SK-N-SH treated with all-trans-retinoic acid at 6 μM for 48 hours (cell line): Measurements from ENCODE around the gene PITRM1.
"Not testable (repeated sequence)": the region's sequence is repeated elsewhere in the genome, so short reads cannot be mapped to it uniquely, and the experiment has no call there.

ENCODE experiments used
- ATAC-seq: fragments of 200-7000 bp; cut with Tn5 transposase; 3 replicates; pipeline ENCODE4 v1.9.1; 2020; ENCODE audit warnings: mild to moderate bottlenecking, moderate library complexity
- ARNTL ChIP-seq: fragments of 450-650 bp; formaldehyde crosslinking; IDR thresholded peaks from 2 replicates; pipeline ENCODE4 v1.5.0; 2020; ENCODE audit warnings: low read depth, mild to moderate bottlenecking, moderate library complexity, borderline replicate concordance
- BACH2 ChIP-seq: fragments of 250-450 bp; sonication (Bioruptor Pico); IDR thresholded peaks from 2 replicates; pipeline ENCODE4 v1.9.0; 2021; ENCODE audit warnings: mild to moderate bottlenecking, borderline replicate concordance
- CSDC2 ChIP-seq: fragments of 250-450 bp; sonication (Bioruptor Pico); IDR thresholded peaks from 2 replicates; pipeline ENCODE4 v1.5.0; 2020; ENCODE audit warnings: mild to moderate bottlenecking, moderate library complexity
- CSRNP3 ChIP-seq: fragments of 250-450 bp; sonication (Bioruptor Pico); IDR thresholded peaks from 2 replicates; pipeline ENCODE4 v1.5.1; 2021; ENCODE audit warnings: mild to moderate bottlenecking, moderate library complexity
- ESRRG ChIP-seq: fragments of 250-450 bp; sonication (Bioruptor Pico); IDR thresholded peaks from 2 replicates; pipeline ENCODE4 v1.6.1; 2021; ENCODE audit warnings: mild to moderate bottlenecking
- GLIS3 ChIP-seq: fragments of 250-450 bp; sonication (Bioruptor Pico); IDR thresholded peaks from 2 replicates; pipeline ENCODE4 v1.5.0; 2020; ENCODE audit warnings: mild to moderate bottlenecking, moderate library complexity
- OSR1 ChIP-seq: fragments of 250-450 bp; sonication (Bioruptor Pico); IDR thresholded peaks from 2 replicates; pipeline ENCODE4 v1.8.0; 2022; ENCODE audit warnings: moderate library complexity, mild to moderate bottlenecking, inconsistent platforms
- PPARA ChIP-seq: fragments of 250-450 bp; sonication (Bioruptor Pico); IDR thresholded peaks from 2 replicates; pipeline ENCODE4 v1.5.0; 2020; ENCODE audit warnings: mild to moderate bottlenecking, borderline replicate concordance
- RARB ChIP-seq: fragments of 250-450 bp; sonication (Bioruptor Pico); IDR thresholded peaks from 2 replicates; pipeline ENCODE4 v1.8.0; 2021; ENCODE audit warnings: mild to moderate bottlenecking, moderate library complexity
- SNAI2 ChIP-seq: fragments of 250-450 bp; sonication (Bioruptor Pico); IDR thresholded peaks from 2 replicates; pipeline ENCODE4 v1.5.0; 2020; ENCODE audit warnings: mild to moderate bottlenecking, moderate library complexity
- TCF4 ChIP-seq: fragments of 250-450 bp; sonication (Bioruptor Pico); IDR thresholded peaks from 2 replicates; pipeline ENCODE4 v1.8.0; 2021; ENCODE audit warnings: mild to moderate bottlenecking, moderate library complexity, borderline replicate concordance
- TOX ChIP-seq: fragments of 250-450 bp; sonication (Bioruptor Pico); IDR thresholded peaks from 2 replicates; pipeline ENCODE4 v1.8.0; 2021; ENCODE audit warnings: mild to moderate bottlenecking, moderate library complexity, borderline replicate concordance
- TSHZ2 ChIP-seq: fragments of 250-450 bp; sonication (Bioruptor Pico); IDR thresholded peaks from 2 replicates; pipeline ENCODE4 v1.5.0; 2020; ENCODE audit warnings: mild to moderate bottlenecking, moderate library complexity
- ZC3H10 ChIP-seq: fragments of 250-450 bp; sonication (Bioruptor Pico); IDR thresholded peaks from 2 replicates; pipeline ENCODE4 v1.5.1; 2021; ENCODE audit warnings: mild to moderate bottlenecking, moderate library complexity
- ZFP3 ChIP-seq: fragments of 250-450 bp; sonication (Bioruptor Pico); IDR thresholded peaks from 2 replicates; pipeline ENCODE4 v1.5.0; 2020; ENCODE audit warnings: mild to moderate bottlenecking, moderate library complexity
- ZNF565 ChIP-seq: fragments of 450-650 bp; formaldehyde crosslinking; conservative IDR thresholded peaks from 2 replicates; pipeline ENCODE4 v1.5.0; 2020; ENCODE audit warnings: low read depth, mild to moderate bottlenecking, moderate library complexity
- ZNF70 ChIP-seq: fragments of 450-650 bp; formaldehyde crosslinking; IDR thresholded peaks from 2 replicates; pipeline ENCODE4 v1.5.0; 2020; ENCODE audit warnings: mild to moderate bottlenecking, moderate library complexity
- ZNF8 ChIP-seq: fragments of 450-650 bp; formaldehyde crosslinking; IDR thresholded peaks from 2 replicates; pipeline ENCODE4 v1.5.0; 2020; ENCODE audit warnings: mild to moderate bottlenecking, moderate library complexity
- TF ChIP-seq, protein P1 (sequence below): fragments of 250-450 bp; sonication (Bioruptor Pico); IDR thresholded peaks from 2 replicates; pipeline ENCODE4 v1.8.0; 2020; ENCODE audit warnings: mild to moderate bottlenecking, moderate library complexity, borderline replicate concordance

The PITRM1 gene

DNA sequence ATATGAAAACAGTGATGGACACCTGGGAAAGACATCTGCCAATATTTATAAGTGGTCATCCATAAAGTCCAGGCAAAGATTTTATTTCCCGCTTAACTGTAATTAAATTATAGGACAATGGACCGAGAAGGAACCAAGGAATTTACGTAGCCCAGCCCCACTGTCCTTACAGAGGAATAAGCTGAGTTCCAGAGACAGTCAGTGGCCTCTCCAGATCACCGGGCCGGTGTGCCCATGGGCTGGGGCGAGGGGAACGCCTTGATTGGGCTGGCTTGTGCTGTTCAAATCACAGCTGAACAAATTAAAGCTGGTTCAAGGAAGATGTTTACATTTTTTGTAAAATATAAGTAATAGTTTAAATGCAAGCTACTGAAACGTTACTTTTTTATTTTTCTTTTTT lies 64.5 kb downstream of the PITRM1 start:
- ATAC-seq: no peak
- TF ChIP-seq, protein P1, sequence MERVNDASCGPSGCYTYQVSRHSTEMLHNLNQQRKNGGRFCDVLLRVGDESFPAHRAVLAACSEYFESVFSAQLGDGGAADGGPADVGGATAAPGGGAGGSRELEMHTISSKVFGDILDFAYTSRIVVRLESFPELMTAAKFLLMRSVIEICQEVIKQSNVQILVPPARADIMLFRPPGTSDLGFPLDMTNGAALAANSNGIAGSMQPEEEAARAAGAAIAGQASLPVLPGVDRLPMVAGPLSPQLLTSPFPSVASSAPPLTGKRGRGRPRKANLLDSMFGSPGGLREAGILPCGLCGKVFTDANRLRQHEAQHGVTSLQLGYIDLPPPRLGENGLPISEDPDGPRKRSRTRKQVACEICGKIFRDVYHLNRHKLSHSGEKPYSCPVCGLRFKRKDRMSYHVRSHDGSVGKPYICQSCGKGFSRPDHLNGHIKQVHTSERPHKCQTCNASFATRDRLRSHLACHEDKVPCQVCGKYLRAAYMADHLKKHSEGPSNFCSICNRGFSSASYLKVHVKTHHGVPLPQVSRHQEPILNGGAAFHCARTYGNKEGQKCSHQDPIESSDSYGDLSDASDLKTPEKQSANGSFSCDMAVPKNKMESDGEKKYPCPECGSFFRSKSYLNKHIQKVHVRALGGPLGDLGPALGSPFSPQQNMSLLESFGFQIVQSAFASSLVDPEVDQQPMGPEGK: no peak
- TF ChIP-seq CSRNP3: no peak
- TF ChIP-seq, all 23 proteins: peak for 0

GRCh38 chr10:3107426-3107961 lies 65.1 kb downstream of the PITRM1 start:
- peak; percentile 87 for ATAC-seq
- TF ChIP-seq TSHZ2 (CRISPR knock-in tag): no peak
- TF ChIP-seq ZC3H10 (CRISPR knock-in tag): 0 out of 2 replicates have a peak, but pooled peaks have one; percentile 40
- TF ChIP-seq SNAI2 (CRISPR knock-in tag): 0 out of 2 replicates have a peak, but pooled peaks have one; percentile 59
- TF ChIP-seq ZFP3 (CRISPR knock-in tag): peak; percentile 80
- TF ChIP-seq, protein P1: no peak
- TF ChIP-seq CSDC2 (CRISPR knock-in tag): 0 out of 2 replicates have a peak, but pooled peaks have one; percentile 42

GRCh38 chr10:3106928-3107425 lies 65.6 kb downstream of the PITRM1 start:
- ATAC-seq: peak; percentile 20
- no peak for TF ChIP-seq ZNF8 (CRISPR knock-in tag)
- no peak for TF ChIP-seq ZNF565 (CRISPR knock-in tag)
- no peak for TF ChIP-seq ESRRG (CRISPR knock-in tag)
- TF ChIP-seq TOX (CRISPR knock-in tag): no peak
- TF ChIP-seq RARB (CRISPR knock-in tag): no peak
- no peak for TF ChIP-seq ZFP3 (CRISPR knock-in tag)
- no peak for TF ChIP-seq PPARA
- TF ChIP-seq CSRNP3: no peak
- TF ChIP-seq BACH2 (CRISPR knock-in tag): no peak
- no peak for TF ChIP-seq OSR1 (CRISPR knock-in tag)
- TF ChIP-seq ARNTL: no peak
- TF ChIP-seq ZNF70 (CRISPR knock-in tag): no peak
- TF ChIP-seq, all 23 proteins: peak for 0

DNA sequence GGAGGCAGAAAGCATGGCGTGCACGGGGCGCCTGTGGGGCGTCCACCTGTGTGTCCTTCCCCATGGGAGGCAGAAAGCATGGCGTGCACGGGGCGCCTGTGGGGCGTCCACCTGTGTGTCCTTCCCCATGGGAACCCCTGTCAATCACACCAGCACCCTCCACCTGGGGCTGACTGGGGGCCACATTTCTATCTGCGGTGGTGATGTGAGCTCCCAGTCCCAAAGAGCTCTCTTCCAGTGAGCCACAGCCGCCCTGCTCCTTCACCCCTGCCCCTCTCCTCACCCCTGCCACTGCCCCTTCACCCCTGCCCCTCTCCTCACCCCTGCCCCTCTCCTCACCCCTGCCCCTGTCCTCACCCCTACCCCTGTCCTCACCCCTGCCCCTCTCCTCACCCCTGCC lies 66.3 kb downstream of the PITRM1 start:
- not testable (repeated sequence) for ATAC-seq

DNA sequence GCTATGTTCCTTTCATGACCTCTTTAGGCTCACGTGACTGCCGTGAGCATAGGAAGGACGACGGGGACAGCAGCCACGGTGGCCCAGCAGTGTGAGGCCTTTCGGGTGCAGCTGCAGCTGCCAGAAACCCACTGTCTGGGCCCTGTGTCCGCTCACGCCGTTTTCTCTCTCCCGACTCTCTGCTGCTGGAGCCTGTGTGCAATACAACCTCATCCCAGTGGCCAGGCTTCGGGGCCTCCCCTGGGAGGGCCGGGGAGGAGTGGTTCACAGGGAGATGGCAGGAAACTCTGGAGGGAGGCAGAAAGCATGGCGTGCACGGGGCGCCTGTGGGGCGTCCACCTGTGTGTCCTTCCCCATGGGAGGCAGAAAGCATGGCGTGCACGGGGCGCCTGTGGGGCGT lies 66.7 kb downstream of the PITRM1 start:
- no peak for ATAC-seq
- TF ChIP-seq CSDC2 (CRISPR knock-in tag) (no peak), GLIS3 (CRISPR knock-in tag) (no peak), ESRRG (CRISPR knock-in tag) (no peak), TSHZ2 (CRISPR knock-in tag) (no peak), RARB (CRISPR knock-in tag) (no peak), TOX (CRISPR knock-in tag) (no peak), ZC3H10 (CRISPR knock-in tag) (no peak), TCF4 (CRISPR knock-in tag) (no peak), SNAI2 (CRISPR knock-in tag) (no peak), OSR1 (CRISPR knock-in tag) (no peak), ZNF8 (CRISPR knock-in tag) (no peak), CSRNP3 (no peak)
